Measurements from ENCODE around the gene UGT3A1. TPM values are rescaled to one million over a fixed set of nuclear protein-coding genes. Genes with fewer than 3 reads are reported as not detected.

Gene UGT3A1
- total RNA-seq, 1 experiment from 2014 or later = not detected

DNA sequence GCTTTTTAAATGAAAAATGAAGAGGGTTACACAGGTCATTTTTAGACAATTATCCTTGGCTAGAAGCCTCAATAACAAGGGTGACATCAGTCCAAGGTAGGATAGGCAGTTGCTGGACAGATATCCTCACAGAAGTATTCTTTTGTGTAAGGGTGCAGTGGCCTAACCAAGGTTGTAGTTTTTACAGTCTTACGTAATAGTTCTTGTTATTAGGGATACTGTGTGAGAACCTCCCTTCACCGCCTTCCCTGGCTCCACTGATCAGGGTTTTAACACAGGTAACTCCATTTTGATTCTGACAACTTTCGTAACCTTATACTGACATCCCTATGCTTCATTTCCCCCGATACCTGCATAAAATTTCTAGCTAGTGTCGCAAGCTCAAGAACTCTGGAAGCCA, 44.1 kb downstream of the UGT3A1 start:
- H3K27me3 ChIP-seq (ENCODE audit: control insufficient read depth, insufficient read depth, low read length) = no peaks in the 10 kb centered on the region
- POLR2A ChIA-PET = no interaction called here

DNA sequence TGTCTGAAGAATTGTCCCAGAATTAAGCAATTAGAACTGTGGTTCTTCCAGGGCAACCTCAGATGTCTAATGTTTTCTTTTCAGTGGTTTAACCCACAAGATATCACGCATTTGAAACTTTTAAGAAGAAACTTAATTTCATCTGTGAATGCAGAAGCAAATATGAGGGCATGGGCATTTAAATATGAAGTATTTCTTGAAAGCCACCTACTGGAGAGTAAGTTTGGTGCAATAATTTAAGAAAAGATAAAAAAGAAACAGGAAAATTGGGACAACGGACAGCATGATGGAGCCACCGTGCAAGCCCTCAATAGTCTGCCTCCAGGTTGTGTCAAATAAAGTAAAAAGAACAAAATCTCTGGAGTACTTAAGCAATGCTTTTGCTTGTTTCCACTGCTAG, 51.6 kb downstream of the UGT3A1 start:
- H3K9me3 ChIP-seq (ENCODE audit: control insufficient read depth, insufficient read depth, low read depth, low read length) = no peaks in the 10 kb centered on the region
- ChIA-PET CTCF (no interaction called here), POLR2A (no interaction called here)
- intact Hi-C loops (cut with micrococcal nuclease; ENCODE audit: unreplicated experiment) = no loop called here
- H3K27ac ChIP-seq (ENCODE audit: low read length) = no peak overlapping the region
- in situ Hi-C loops (cut with HindIII; ENCODE audit: low pct_unique_long_range_greater_than_20kb, low sequenced_read_pairs) = no loop called here
- DNase-seq (ENCODE audit: low read depth, low spot score) (no peak), ATAC-seq (no peak)
- H3K27me3 ChIP-seq (ENCODE audit: control insufficient read depth, insufficient read depth, low read length) = no peaks in the 10 kb centered on the region
- no peaks in the 10 kb centered on the region for H3K36me3 ChIP-seq (ENCODE audit: control insufficient read depth, insufficient read depth, low read length)
- H3K4me1 ChIP-seq (ENCODE audit: control insufficient read depth, insufficient read depth, low read length) = no peaks in the 10 kb centered on the region
- TF ChIP-seq SIN3A (IDR thresholded peaks at IDR 0.05; ENCODE audit: borderline replicate concordance, insufficient read depth, low read depth, low read length) (no peak), POLR2AphosphoS5 (IDR thresholded peaks at IDR 0.05; ENCODE audit: low read depth, low read length) (no peak), TCF7L2 (IDR thresholded peaks at IDR 0.05; ENCODE audit: low read depth, low read length) (no peak)
- TF ChIP-seq, protein P1, sequence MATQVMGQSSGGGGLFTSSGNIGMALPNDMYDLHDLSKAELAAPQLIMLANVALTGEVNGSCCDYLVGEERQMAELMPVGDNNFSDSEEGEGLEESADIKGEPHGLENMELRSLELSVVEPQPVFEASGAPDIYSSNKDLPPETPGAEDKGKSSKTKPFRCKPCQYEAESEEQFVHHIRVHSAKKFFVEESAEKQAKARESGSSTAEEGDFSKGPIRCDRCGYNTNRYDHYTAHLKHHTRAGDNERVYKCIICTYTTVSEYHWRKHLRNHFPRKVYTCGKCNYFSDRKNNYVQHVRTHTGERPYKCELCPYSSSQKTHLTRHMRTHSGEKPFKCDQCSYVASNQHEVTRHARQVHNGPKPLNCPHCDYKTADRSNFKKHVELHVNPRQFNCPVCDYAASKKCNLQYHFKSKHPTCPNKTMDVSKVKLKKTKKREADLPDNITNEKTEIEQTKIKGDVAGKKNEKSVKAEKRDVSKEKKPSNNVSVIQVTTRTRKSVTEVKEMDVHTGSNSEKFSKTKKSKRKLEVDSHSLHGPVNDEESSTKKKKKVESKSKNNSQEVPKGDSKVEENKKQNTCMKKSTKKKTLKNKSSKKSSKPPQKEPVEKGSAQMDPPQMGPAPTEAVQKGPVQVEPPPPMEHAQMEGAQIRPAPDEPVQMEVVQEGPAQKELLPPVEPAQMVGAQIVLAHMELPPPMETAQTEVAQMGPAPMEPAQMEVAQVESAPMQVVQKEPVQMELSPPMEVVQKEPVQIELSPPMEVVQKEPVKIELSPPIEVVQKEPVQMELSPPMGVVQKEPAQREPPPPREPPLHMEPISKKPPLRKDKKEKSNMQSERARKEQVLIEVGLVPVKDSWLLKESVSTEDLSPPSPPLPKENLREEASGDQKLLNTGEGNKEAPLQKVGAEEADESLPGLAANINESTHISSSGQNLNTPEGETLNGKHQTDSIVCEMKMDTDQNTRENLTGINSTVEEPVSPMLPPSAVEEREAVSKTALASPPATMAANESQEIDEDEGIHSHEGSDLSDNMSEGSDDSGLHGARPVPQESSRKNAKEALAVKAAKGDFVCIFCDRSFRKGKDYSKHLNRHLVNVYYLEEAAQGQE (IDR thresholded peaks at IDR 0.05; ENCODE audit: insufficient read depth in 1 of 2, low read depth in 2 of 2, low read length in 1 of 2) = no peak
- TF ChIP-seq, protein P2, sequence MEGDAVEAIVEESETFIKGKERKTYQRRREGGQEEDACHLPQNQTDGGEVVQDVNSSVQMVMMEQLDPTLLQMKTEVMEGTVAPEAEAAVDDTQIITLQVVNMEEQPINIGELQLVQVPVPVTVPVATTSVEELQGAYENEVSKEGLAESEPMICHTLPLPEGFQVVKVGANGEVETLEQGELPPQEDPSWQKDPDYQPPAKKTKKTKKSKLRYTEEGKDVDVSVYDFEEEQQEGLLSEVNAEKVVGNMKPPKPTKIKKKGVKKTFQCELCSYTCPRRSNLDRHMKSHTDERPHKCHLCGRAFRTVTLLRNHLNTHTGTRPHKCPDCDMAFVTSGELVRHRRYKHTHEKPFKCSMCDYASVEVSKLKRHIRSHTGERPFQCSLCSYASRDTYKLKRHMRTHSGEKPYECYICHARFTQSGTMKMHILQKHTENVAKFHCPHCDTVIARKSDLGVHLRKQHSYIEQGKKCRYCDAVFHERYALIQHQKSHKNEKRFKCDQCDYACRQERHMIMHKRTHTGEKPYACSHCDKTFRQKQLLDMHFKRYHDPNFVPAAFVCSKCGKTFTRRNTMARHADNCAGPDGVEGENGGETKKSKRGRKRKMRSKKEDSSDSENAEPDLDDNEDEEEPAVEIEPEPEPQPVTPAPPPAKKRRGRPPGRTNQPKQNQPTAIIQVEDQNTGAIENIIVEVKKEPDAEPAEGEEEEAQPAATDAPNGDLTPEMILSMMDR (IDR thresholded peaks at IDR 0.05) = no peak; the same call in 1 of the 2 replicates
- H3K4me3 ChIP-seq (ENCODE audit: low read depth in 2 of 2, low read length in 2 of 2) = no peak overlapping the region
- no TSS peak for BruUV-seq (replicated peaks)

More for the DNA sequence above, 44.1 kb downstream of the UGT3A1 start:
- in situ Hi-C loops (cut with HindIII; ENCODE audit: low pct_unique_long_range_greater_than_20kb, low sequenced_read_pairs) (no loop called here), intact Hi-C loops (cut with micrococcal nuclease; ENCODE audit: unreplicated experiment) (no loop called here)
- Histone ChIP-seq H3K4me3 (ENCODE audit: low read depth in 2 of 2, low read length in 2 of 2) (no peak overlapping the region), H3K27ac (ENCODE audit: low read length) (no peak overlapping the region), H3K9me3 (ENCODE audit: control insufficient read depth, insufficient read depth, low read depth, low read length) (no peaks in the 10 kb centered on the region), H3K4me1 (ENCODE audit: control insufficient read depth, insufficient read depth, low read length) (no peaks in the 10 kb centered on the region), H3K36me3 (ENCODE audit: control insufficient read depth, insufficient read depth, low read length) (no peaks in the 10 kb centered on the region)
- CTCF ChIA-PET = no interaction called here
- no peak for TF ChIP-seq POLR2AphosphoS5 (IDR thresholded peaks at IDR 0.05; ENCODE audit: low read depth, low read length)
- TF ChIP-seq TCF7L2 (IDR thresholded peaks at IDR 0.05; ENCODE audit: low read depth, low read length) = no peak
- TF ChIP-seq, protein P1 (IDR thresholded peaks at IDR 0.05; ENCODE audit: insufficient read depth in 1 of 2, low read depth in 2 of 2, low read length in 1 of 2) = no peak
- TF ChIP-seq, protein P2 (IDR thresholded peaks at IDR 0.05) = no peak
- TF ChIP-seq SIN3A (IDR thresholded peaks at IDR 0.05; ENCODE audit: borderline replicate concordance, insufficient read depth, low read depth, low read length) = no peak
- no peak for ATAC-seq
- no TSS peak for BruUV-seq (replicated peaks)
- DNase-seq (ENCODE audit: low read depth, low spot score) = no peak
